ENCODE data around the gene SLC2A9.

SLC2A9 gene

GRCh38 chr4:10018818-10019461, 2.4 kb downstream of the SLC2A9 start:
- DNase-seq, result peak; percentile 90

DNA sequence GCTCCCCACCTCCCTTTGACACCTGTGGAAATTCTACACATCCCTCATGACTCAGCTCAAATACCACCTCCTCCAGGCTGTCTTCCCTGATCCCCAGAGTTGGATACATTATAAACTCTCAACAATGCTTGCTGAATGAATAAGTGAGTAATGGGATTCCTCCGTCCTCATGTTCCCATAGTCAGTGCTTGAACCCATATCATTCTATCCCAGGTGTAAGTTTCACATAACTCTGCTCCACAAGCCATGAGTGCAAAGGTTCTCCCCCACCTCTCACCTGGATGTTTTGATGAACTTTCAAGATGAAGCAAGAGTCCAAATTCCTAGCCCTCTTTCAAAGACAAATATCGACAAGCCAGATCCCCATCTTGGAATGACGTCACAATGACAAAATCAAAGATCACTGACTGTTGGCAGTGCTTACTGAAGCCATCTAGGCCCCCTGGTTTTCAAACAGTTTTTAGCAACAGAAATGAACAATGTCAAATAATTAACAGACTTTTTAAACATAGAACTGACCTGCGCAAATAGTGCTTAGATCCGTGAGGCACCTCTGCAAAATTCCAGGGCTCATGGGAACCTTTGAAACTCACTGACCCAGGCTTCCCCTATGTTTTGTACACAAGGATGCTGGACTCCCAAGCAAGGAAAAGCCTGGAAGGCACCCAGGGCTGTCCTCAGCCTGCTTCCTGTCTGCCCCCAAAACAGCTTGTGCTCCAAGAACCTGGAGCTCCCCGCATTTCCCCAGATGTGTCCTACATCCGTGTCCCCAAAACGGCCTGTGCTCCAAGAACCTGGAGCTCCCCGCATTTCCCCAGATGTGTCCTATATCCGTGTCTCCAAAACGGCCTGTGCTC, 4.0 kb downstream of the SLC2A9 start:
- no peak for DNase-seq

DNA sequence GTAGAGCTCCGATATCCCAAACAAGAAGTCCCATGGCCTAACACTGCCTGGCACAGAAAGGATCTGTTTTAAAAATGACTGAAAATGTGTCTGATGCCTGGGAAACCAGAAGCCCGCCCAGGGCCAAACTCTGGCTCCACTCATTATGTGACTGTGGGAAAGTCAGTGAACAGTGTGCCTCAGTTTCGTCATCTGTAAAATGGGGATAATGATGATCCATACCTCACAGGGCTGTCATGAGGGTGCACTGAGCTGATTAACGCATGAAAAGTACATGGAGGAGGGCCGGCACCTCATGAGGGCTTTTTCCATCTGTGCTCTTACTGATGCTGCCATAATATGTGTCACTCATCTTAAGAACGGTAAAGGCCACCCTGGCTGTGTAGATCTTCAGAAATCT, 5.1 kb downstream of the SLC2A9 start:
- DNase-seq, result no peak

GRCh38 chr4:10015140-10015753, 6.0 kb downstream of the SLC2A9 start:
- DNase-seq, result no peak

GRCh38 chr4:10013722-10014121, 7.6 kb downstream of the SLC2A9 start:
- no peak for DNase-seq

GRCh38 chr4:10011885-10012284, 9.4 kb downstream of the SLC2A9 start:
- DNase-seq, result no peak

DNA sequence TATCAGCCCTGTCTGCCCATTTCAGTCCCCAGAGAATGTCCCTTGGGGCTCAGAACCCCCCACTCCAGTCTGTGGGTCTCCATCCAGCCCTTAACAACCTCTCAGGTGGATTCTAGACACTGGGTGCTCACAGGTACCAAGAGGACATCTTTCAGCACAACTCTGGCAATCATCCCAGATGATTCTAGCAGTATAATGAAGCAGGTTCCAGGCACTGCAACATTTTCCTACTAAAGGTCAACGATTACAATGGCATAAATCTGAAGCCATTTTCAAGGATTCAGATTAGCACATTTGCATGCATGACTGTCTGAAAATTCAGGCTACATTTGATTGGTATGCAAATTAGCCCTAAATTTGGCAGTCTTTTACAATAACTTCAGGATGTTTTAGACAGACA, 10.0 kb downstream of the SLC2A9 start:
- no peak for DNase-seq

- DNase-seq, result no peak
Measured at GRCh38 chr4:10009861-10010500, 11.3 kb downstream of the SLC2A9 start.

DNA sequence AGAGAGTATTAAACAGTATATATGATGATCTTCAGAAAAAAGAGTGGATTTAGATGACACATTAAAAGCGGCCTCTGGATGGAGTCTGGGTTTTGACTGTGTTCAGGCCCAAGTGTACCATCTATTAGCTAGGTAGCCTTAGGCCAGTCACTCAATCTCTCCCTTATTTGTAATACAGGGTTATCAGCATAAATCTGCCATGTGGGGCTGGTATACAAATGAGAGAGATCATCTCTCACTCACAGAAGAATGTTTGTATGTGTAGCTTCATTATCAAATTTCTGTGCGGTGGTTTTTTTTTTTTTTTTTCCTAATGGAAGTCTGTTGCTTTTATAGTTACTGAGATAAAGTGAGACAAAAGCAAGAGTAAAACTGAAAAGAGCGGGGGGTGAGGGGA, 12.7 kb downstream of the SLC2A9 start:
- no peak for DNase-seq

- no peak for DNase-seq
Measured at GRCh38 chr4:10007793-10008608, 13.3 kb downstream of the SLC2A9 start.

DNA sequence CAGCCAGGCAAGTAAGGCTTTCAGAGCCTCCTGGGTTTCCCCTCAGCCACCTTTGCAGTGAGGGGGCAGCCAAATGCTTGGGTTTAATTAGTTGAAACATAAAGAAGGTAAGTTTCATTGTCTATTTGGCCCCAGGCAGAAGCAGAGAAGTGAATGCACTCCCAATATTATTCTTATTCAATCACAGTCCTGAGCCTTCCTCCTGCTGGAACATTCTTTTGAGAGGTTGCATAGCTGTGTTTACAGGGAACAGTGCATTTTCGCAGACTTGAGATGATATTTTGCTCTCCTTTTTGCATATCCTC, 13.9 kb downstream of the SLC2A9 start:
- DNase-seq, result no peak

- no peak for DNase-seq
Measured at GRCh38 chr4:10006601-10007435, 14.5 kb downstream of the SLC2A9 start.

DNA sequence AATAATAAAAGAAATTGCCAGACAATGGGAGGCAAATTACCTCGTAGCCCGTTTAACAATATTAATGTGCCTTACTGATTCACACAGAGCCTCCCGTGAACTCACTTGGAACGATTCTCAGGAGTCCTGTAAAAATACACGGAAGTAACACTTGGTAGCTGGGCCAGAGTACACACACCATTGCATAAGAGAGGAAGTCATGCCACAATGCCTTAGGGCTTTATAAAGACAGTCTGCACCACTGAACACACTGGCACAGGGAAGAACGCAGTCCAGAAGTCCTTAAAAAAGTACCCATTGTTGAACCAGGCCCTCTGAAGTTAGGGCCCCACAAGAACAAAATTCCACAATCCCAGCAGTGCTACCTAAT, 15.1 kb downstream of the SLC2A9 start:
- DNase-seq, result no peak

DNA sequence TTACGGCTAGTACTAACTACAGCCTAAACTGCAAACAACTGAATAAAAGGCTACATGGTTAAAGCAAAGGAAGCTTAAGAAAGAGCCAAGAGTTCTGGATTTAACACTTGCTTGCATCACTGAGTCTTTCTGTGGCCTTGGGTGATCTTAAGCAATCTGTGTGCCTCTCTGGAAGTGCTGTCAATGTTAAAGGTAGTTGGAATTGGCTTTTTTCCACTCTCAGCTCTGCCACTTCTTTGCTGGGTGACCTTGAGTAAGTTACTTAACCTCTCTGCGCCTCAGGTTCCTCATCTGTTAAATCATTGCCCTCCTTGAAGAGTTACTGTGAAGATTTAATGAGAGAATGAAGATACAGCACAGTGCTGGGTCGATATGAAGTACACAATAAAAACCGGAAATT, 15.7 kb downstream of the SLC2A9 start:
- DNase-seq, result no peak

DNA sequence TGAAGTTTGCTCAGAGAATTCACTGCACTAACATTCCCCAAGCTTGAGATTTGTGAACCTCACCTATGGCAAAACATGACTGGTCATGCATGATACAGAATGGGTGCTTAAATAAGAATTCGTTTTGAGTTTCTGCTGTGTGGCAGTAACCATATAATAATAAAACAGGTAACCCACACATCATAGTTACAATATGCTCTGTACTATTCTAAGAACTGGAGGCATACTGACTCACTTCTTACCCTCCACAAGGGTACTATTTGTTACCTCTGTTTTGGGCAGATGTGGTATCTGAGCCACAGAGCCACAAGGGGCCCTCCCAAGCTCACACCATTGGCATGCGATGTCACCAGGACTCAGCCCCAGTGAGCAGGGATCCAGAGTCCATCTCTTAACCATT, 17.6 kb downstream of the SLC2A9 start:
- no peak for DNase-seq

DNA sequence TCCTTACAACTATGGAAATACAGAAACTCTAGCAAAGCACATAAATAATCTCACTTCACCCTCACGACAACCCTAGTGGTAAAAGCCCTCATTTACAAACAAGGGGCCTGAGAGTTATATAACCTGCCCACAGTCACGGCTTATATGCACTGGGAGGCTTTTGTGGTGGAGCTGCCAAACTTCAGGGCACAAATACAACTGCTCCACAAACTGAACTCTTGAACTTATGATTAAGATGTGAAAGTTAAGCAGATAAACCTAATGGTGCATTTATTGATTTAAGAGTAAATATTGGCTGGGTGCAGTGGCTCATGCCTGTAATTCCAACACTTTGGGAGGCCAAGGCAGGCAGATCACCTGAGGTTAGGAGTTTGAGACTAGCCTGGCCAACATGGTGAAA, 19.0 kb downstream of the SLC2A9 start:
- DNase-seq, result no peak

GRCh38 chr4:10001757-10002156, 19.5 kb downstream of the SLC2A9 start:
- DNase-seq, result no peak

DNA sequence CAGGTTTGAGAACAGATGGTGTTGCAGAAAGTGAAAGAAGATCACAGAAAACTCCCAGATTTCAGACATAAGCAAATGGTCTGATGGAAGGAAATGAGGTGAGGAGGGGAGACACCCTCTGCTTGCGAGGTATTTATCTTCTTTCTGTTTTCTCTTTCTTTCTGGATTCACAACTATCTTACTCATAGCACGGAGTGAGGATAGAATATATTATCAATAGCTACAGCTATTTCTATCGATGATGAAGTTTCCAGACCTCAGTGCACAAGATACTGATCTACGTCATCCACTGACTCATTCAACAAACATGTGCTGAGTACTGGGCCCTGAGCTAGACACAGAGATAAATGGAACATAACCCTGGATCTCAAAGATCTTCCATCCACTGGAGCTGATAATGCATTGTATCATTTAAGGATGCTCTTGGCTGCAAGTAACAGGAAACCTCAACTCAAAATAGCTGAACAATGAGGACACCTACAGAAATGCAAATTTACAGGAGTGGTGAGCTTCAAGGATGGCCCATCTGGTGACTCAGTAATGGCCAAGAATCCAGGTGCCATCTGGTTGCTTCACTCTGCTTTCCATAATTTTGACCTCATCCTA, 21.2 kb downstream of the SLC2A9 start:
- DNase-seq, result no peak

DNA sequence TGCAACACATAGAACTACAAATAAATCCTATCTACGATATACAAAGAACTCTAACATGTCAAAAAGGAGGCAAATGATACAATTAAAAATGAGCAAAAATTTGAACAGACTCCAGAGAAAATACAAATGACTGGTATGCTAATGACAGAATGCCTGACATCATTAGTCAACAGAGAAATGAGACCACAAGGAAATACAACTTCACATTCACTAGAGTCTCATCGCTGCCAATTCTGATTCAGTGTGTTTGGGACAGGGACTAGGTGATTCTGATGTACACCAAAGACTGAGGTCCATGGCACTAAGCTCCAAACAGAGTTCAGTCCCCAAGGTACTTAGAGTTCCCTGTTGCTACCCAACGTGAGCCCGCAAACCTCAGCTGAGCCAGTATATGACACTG, 23.4 kb downstream of the SLC2A9 start:
- no peak for DNase-seq

DNA sequence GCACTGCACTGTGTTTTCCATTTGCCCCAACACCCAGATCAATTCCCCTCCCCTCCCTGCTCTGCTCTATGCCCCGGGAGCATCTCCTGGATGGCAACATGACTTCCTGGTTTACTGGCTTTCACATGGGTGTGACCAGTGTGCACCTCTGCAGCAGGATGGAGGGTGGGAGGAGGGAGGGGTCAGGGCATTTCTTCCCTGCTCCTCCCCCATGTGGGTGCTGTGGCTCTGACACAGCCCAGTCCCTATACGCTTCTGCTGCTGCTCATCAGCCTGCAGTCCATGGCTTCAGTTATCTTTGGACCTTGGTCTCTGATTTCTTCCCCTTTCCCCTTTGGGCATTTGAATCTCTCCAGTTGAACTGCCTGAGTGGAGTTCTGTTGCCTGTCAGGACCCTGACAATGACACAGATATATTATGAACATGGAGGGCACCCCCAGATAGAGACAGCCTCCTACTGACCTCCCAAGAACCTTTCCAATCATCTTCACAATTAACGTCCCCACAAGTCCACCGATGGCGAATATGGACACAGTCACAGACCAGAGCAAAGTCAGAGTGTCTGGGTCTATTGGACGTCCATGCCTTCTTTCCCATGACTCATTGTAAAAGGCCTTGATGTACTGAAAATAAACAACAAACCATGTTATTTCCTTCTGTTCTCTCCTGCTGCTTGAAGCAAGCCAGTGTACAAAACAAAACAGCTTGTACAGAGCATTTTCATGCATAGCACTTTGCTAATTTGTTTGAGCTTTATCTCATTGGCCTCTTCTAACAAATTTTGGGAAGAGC, 24.8 kb downstream of the SLC2A9 start:
- no peak for DNase-seq
